ENCODE measurements around the gene ZNF674. TPM values are rescaled to one million over a fixed set of nuclear protein-coding genes. Genes with fewer than 3 reads are reported as not detected.
A peak's percentile ranks its signal among the peaks of the same experiment; 100 is the strongest.

Gene ZNF674
- total and polyA plus RNA-seq, 10 donors = 0.77 to 10.7 (median 5.8) TPM

GRCh38 chrX:46582325-46582724, 37.1 kb upstream of the ZNF674 start:
- Histone ChIP-seq H3K4me1 (peaks cover 4 to 51% (median 18%) of the 10 kb centered on the region in 6 donors), H3K27ac (peak overlapping the region in 3 of 8 donors; percentile 30 to 57 (median 54)), H3K27me3 (replicated peaks in 1 of 7) (no peaks in the 10 kb centered on the region), H3K36me3 (peaks cover 0 to 7% (median 0%) of the 10 kb centered on the region in 6 donors), H3K4me3 (no peak overlapping the region), H3K9me3 (no peaks in the 10 kb centered on the region)
- intact Hi-C loops (cut with DNase I; ENCODE audit: low total_unique reads) = no loop called here
- 57 to 82% (median 78%) methylated on average over 3 of the region's 3 CpGs for WGBS, 5 donors
- no peak for DNase-seq
- TF ChIP-seq POLR2A (IDR thresholded peaks at IDR 0.05) = no peak
- TF ChIP-seq POLR2AphosphoS5 (IDR thresholded peaks at IDR 0.05) = no peak
- no peak for TF ChIP-seq CTCF (IDR thresholded peaks at IDR 0.05 in 8 of 11, conservative IDR thresholded peaks at IDR 0.05 in 3 of 11)

DNA sequence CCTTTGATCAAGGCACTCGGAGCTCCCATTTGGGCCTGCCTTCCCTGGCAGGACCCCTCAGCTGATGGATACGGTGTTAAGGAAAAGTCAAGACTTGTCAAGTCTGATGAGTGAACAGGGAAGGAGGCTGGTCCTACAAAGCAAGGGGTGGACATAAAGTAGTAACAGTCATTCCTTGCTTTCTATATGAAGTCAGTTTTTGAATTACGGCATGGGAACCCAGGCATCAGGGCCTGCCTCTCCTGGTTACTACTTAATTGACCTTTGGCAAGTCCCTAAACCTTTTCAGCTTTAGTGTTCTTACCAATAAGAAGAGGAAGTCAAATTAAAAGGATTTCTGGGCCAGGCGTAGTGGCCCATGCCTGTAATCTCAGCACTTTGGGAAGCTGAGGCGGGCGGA, 35.4 kb upstream of the ZNF674 start:
- DNase-seq = no peak
- H3K36me3 ChIP-seq = peaks cover 0 to 7% (median 0%) of the 10 kb centered on the region in 6 donors
- 85 to 94% (median 92%) methylated on average over 5 to 6 of the region's 6 CpGs for WGBS, 5 donors

DNA sequence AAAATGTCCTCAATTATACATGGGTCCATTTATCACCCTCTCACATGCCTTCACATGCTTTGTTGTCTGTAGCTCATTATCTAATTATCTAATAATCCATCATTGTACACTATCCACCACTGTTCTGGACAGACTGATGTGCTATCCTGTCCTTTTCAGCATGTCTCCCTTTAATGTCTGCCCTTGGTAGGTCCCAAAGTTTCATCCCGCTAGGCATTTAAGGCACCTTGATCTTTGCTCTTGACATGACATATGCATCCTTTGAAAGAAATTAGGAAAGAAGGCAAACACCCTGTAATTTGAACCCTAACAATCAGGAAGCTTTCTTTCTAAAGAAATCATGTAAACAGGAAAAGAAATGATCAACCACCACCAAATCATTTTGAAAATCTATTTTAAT, 34.0 kb upstream of the ZNF674 start:
- DNase-seq = no peak
- Histone ChIP-seq H3K4me1 (peaks cover 0 to 66% (median 22%) of the 10 kb centered on the region in 6 donors), H3K27me3 (replicated peaks in 1 of 7) (peaks cover 0 to 9% (median 0%) of the 10 kb centered on the region in 7 donors), H3K9me3 (peaks cover 0 to 5% (median 0%) of the 10 kb centered on the region in 8 donors), H3K36me3 (peaks cover 0 to 7% (median 0%) of the 10 kb centered on the region in 6 donors), H3K4me3 (no peak overlapping the region), H3K27ac (peak overlapping the region in 1 of 8 donors; percentile 15)
- 72 to 89% (median 76%) methylated on average over 1 of the region's 1 CpG for WGBS, 5 donors
- no peak for TF ChIP-seq POLR2AphosphoS5 (IDR thresholded peaks at IDR 0.05)
- no peak for TF ChIP-seq CTCF (IDR thresholded peaks at IDR 0.05 in 8 of 11, conservative IDR thresholded peaks at IDR 0.05 in 3 of 11)
- TF ChIP-seq POLR2A (IDR thresholded peaks at IDR 0.05) = no peak
- intact Hi-C loops (cut with DNase I; ENCODE audit: low total_unique reads) = loop anchor here (10.0 kb wide), 1 partner anchor 66 kb away; no protein-coding TSS in a partner anchor

More for the DNA sequence above, 35.4 kb upstream of the ZNF674 start:
- TF ChIP-seq POLR2A (IDR thresholded peaks at IDR 0.05) = no peak
- TF ChIP-seq CTCF (IDR thresholded peaks at IDR 0.05 in 8 of 11, conservative IDR thresholded peaks at IDR 0.05 in 3 of 11) = no peak
- TF ChIP-seq POLR2AphosphoS5 (IDR thresholded peaks at IDR 0.05) = no peak
- H3K27ac ChIP-seq = peak overlapping the region in 1 of 8 donors; percentile 30
- no peaks in the 10 kb centered on the region for H3K9me3 ChIP-seq
- H3K4me3 ChIP-seq = no peak overlapping the region
- peaks cover 0 to 52% (median 18%) of the 10 kb centered on the region in 6 donors for H3K4me1 ChIP-seq
- intact Hi-C loops (cut with DNase I; ENCODE audit: low total_unique reads) = no loop called here
- no peaks in the 10 kb centered on the region for H3K27me3 ChIP-seq (replicated peaks in 1 of 7)

DNA sequence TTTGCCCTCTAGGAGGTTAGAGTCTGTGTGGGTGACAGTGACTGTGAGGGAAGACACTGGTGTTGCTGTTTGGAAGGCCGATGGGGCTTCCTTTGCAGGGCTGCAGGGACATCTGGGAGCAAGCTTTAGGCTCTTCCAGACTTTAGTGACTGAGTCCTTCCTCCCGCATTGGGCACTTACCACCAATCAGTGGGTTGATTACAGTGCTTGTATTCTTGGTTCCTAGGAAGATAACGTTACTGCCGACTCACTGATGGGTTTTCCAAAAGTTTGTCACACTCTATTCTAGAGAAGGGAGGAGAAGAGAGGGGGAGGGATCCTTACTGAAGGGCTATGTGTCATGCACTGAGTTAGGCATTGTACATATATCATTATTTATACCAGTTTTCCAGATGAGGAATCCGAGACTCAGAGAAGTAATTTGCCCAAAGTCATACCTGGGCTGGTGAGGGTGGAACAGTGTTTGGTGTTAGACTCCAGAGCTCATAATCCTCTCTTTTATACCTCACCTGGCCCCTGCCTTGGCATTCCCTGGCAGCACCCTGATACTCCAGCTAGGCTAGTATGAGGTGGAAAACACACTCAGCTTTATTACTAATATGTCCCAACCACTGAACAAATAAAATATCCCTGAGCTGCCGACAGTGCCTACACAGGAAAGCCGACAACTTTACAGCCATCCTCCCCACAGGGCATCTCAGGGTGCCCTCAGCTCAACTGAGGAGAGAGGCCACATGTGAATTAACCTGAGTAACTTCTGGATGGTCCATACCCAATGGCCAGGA, 32.2 kb upstream of the ZNF674 start:
- intact Hi-C loops (cut with DNase I; ENCODE audit: low total_unique reads) = loop anchor here (10.0 kb wide), 1 partner anchor 67 kb away; no protein-coding TSS in a partner anchor
- peak overlapping the region in 5 of 8 donors; percentile 11 to 88 (median 83) for H3K27ac ChIP-seq
- peak overlapping the region in 5 of 8 donors; percentile 8 to 87 (median 69) for H3K4me3 ChIP-seq
- TF ChIP-seq POLR2AphosphoS5 (IDR thresholded peaks at IDR 0.05) (no peak), CTCF (IDR thresholded peaks at IDR 0.05 in 8 of 11, conservative IDR thresholded peaks at IDR 0.05 in 3 of 11) (no peak), POLR2A (IDR thresholded peaks at IDR 0.05) (no peak)
- WGBS, 5 donors = 63 to 81% (median 72%) methylated on average over 7 of the region's 7 CpGs
- H3K4me1 ChIP-seq = peaks cover 0 to 67% (median 23%) of the 10 kb centered on the region in 6 donors
- peaks cover 0 to 9% (median 0%) of the 10 kb centered on the region in 7 donors for H3K27me3 ChIP-seq (replicated peaks in 1 of 7)
- no peak for DNase-seq
- peaks cover 0 to 6% (median 0%) of the 10 kb centered on the region in 8 donors for H3K9me3 ChIP-seq
- peaks cover 0 to 7% (median 0%) of the 10 kb centered on the region in 6 donors for H3K36me3 ChIP-seq

All from spleen (tissue), 11 donors.